ENCODE results near the gene GSE1. TPM values are rescaled to one million over a fixed set of nuclear protein-coding genes. Genes with fewer than 3 reads are reported as not detected.

The GSE1 gene
- total RNA-seq, 1 donor from 2014 or later: 12.9 TPM

- FAIRE-seq (peak; percentile 28), DNase-seq (ENCODE audit: low read depth) (peak; percentile 68)
These were observed 22.5 kb downstream of the GSE1 start for GRCh38 chr16:85635545-85636140.

DNA sequence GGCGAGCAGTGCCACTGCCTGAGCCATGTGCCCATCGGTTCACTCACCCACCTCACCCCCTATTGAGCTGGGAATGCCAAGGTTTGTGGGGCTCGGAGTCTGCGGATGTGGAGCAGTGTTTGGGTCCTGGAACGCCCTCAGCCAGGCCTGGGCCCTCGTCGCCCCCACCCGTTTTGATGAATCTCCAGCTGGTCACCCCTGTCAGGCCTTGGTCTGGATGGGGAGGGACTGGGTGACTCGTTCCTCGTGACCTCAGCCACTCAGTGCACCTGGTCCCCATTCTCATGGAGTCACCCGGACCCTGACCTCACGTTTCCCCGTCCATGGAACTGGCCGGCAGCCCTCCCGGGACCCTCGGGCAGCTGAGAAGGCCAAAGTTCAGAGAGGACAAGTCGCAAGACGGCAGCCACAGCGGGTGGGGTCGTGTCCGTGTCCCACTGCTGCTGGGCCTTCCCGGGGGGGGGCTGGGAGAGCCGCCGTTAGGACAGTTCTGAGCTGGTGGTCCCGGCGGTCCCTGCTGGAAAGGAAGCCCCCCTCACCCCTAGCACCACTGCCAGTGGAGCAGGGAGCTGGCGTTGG lies 23.2 kb downstream of the GSE1 start:
- no peak for FAIRE-seq
- TF ChIP-seq CTCF (IDR thresholded peaks at IDR 0.05; ENCODE audit: insufficient read depth, low read length, severe bottlenecking): no peak

More at GRCh38 chr16:85635545-85636140, 22.5 kb downstream of the GSE1 start:
- no peak for TF ChIP-seq CTCF (IDR thresholded peaks at IDR 0.05; ENCODE audit: insufficient read depth, low read length, severe bottlenecking)
- H3K36me3 ChIP-seq (ENCODE audit: control insufficient read depth, insufficient read depth, low read length): peaks cover 2% of the 10 kb centered on the region
- H3K4me3 ChIP-seq (ENCODE audit: low read depth, low read length): no peak overlapping the region
- H3K27me3 ChIP-seq (ENCODE audit: control insufficient read depth, insufficient read depth, low read length): no peaks in the 10 kb centered on the region

GRCh38 chr16:85637061-85637807 lies 24.1 kb downstream of the GSE1 start:
- DNase-seq (ENCODE audit: low read depth) (no peak), FAIRE-seq (no peak)
- Histone ChIP-seq H3K27me3 (ENCODE audit: control insufficient read depth, insufficient read depth, low read length) (no peaks in the 10 kb centered on the region), H3K4me3 (ENCODE audit: low read depth, low read length) (no peak overlapping the region), H3K36me3 (ENCODE audit: control insufficient read depth, insufficient read depth, low read length) (no peaks in the 10 kb centered on the region)
- TF ChIP-seq CTCF (IDR thresholded peaks at IDR 0.05; ENCODE audit: insufficient read depth, low read length, severe bottlenecking): no peak

More for the DNA sequence above, 23.2 kb downstream of the GSE1 start:
- Histone ChIP-seq H3K36me3 (ENCODE audit: control insufficient read depth, insufficient read depth, low read length) (no peaks in the 10 kb centered on the region), H3K4me3 (ENCODE audit: low read depth, low read length) (no peak overlapping the region), H3K27me3 (ENCODE audit: control insufficient read depth, insufficient read depth, low read length) (no peaks in the 10 kb centered on the region)
- DNase-seq (ENCODE audit: low read depth): no peak

- DNase-seq (ENCODE audit: low read depth) (no peak), FAIRE-seq (no peak)
- Histone ChIP-seq H3K4me3 (ENCODE audit: low read depth, low read length) (no peak overlapping the region), H3K27me3 (ENCODE audit: control insufficient read depth, insufficient read depth, low read length) (no peaks in the 10 kb centered on the region), H3K36me3 (ENCODE audit: control insufficient read depth, insufficient read depth, low read length) (no peaks in the 10 kb centered on the region)
- peak; percentile 21 for TF ChIP-seq CTCF (IDR thresholded peaks at IDR 0.05; ENCODE audit: insufficient read depth, low read length, severe bottlenecking)
These were observed 24.9 kb downstream of the GSE1 start for GRCh38 chr16:85637808-85638647.

- no peak for FAIRE-seq
- H3K4me3 ChIP-seq (ENCODE audit: low read depth, low read length): no peak overlapping the region
- TF ChIP-seq CTCF (IDR thresholded peaks at IDR 0.05; ENCODE audit: insufficient read depth, low read length, severe bottlenecking): no peak
- peaks cover 2% of the 10 kb centered on the region for H3K36me3 ChIP-seq (ENCODE audit: control insufficient read depth, insufficient read depth, low read length)
- no peak for DNase-seq (ENCODE audit: low read depth)
- H3K27me3 ChIP-seq (ENCODE audit: control insufficient read depth, insufficient read depth, low read length): no peaks in the 10 kb centered on the region
These were observed 25.7 kb downstream of the GSE1 start for GRCh38 chr16:85638695-85639409.
